ENCODE data around the gene PACS2.
"Not testable (repeated sequence)": the region's sequence is repeated elsewhere in the genome, so short reads cannot be mapped to it uniquely, and the experiment has no call there.

Gene PACS2

DNA sequence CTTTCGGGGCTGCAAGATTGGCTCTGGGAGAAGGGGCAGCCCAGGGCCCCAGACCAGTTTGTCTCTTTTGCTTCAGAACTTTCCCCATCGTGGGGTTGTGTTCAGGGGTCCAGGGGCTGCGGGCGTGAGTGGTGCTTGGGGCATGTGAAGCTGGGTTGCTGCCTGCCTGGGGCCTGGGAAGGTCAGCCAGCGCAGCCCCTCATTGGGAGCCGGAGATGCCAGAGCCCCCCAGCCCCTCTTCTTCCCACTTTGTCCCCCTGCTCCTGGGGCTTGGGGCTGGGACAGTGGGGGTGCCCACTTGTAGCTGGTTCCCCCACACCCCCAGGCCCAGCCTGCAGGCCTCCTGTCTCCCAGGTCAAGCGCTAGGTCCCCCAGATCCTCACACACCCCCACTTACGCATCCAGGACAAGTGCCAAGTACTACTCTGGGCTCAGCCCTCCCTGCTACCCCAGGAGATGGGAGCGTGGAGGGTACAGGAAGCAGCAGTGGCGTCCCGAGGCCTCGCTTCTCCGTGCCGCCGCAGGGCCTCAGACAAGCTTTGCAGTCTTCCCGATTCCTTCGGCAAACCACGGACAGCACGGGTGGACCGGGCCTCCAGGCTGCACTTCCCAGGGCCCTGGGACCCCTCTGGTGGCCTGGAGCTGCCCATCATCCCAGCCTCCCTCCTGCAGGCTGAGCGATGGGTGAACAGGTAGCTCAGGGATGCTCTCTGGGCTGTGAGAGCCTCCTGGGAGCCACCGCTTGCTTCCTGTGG, 41.5 kb downstream of the PACS2 start:
- H3K27ac ChIP-seq (ENCODE audit: low read depth, low read length) = no peak overlapping the region
- H3K9ac ChIP-seq (ENCODE audit: low read length in 5 of 5) = no peak overlapping the region
- no peaks in the 10 kb centered on the region for H3K9me3 ChIP-seq (ENCODE audit: control insufficient read depth in 5 of 5, low read length in 5 of 5)
- H3K4me1 ChIP-seq (ENCODE audit: control insufficient read depth in 5 of 5, insufficient read depth in 5 of 5, low read length in 5 of 5) = peaks cover 0 to 5% (median 4%) of the 10 kb centered on the region in 5 donors
- H3K4me3 ChIP-seq (ENCODE audit: low read depth in 1 of 5, low read length in 5 of 5) = no peak overlapping the region
- peaks cover 0 to 53% (median 43%) of the 10 kb centered on the region in 5 donors for H3K36me3 ChIP-seq (ENCODE audit: control insufficient read depth in 5 of 5, insufficient read depth in 5 of 5, low read length in 5 of 5)
- no peaks in the 10 kb centered on the region for H3K27me3 ChIP-seq (ENCODE audit: control insufficient read depth in 5 of 5, insufficient read depth in 4 of 5, low read length in 5 of 5)

DNA sequence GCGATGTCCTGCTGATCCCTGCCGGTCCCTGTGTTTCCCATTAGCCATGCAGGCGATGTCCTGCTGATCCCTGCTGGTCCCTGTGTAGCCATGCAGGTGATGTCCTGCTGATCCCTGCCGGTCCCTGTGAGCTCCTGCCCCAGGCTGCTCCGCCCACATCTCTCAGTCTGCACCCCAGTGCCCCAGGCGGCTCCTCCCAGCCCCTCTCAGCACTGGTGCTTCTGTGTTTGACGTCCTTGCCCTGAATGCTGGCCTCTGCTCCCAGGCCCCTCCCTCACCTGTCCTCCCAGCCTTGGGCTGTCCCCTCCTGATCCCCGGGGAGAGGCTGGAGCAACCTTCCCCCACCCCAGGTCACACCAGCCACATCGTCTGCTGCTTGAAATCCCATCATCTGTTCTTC, 42.4 kb downstream of the PACS2 start:
- H3K4me3 ChIP-seq (ENCODE audit: low read depth in 1 of 5, low read length in 5 of 5) = no peak overlapping the region
- peaks cover 0 to 56% (median 43%) of the 10 kb centered on the region in 5 donors for H3K36me3 ChIP-seq (ENCODE audit: control insufficient read depth in 5 of 5, insufficient read depth in 5 of 5, low read length in 5 of 5)
- H3K27ac ChIP-seq (ENCODE audit: low read depth, low read length) = no peak overlapping the region
- H3K9me3 ChIP-seq (ENCODE audit: control insufficient read depth in 5 of 5, low read length in 5 of 5) = no peaks in the 10 kb centered on the region
- peaks cover 0 to 3% (median 2%) of the 10 kb centered on the region in 5 donors for H3K4me1 ChIP-seq (ENCODE audit: control insufficient read depth in 5 of 5, insufficient read depth in 5 of 5, low read length in 5 of 5)
- no peak overlapping the region for H3K9ac ChIP-seq (ENCODE audit: low read length in 5 of 5)
- no peaks in the 10 kb centered on the region for H3K27me3 ChIP-seq (ENCODE audit: control insufficient read depth in 5 of 5, insufficient read depth in 4 of 5, low read length in 5 of 5)

DNA sequence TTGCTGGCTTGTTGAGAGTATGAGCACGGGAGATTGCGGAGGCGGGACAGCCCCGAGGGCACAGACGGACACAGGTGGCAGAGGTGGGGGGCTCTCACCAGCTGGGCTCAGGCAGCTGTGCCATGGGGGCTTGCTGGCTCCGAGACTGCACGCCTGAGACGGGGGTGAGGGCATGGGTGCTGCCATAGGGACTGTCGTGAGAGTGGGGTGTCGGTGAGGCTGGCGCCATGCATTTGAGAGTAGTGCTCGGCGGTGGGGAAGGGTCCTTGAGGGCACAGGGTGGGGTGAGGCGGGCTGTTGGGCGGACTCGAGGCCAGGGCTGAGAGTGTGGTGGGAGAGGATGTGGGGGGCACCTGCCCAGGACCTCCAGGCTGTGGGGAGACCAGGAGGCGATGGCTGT, 43.1 kb downstream of the PACS2 start:
- no peak overlapping the region for H3K27ac ChIP-seq (ENCODE audit: low read depth, low read length)
- no peaks in the 10 kb centered on the region for H3K27me3 ChIP-seq (ENCODE audit: control insufficient read depth in 5 of 5, insufficient read depth in 4 of 5, low read length in 5 of 5)
- no peak overlapping the region for H3K9ac ChIP-seq (ENCODE audit: low read length in 5 of 5)
- peaks cover 0 to 56% (median 43%) of the 10 kb centered on the region in 5 donors for H3K36me3 ChIP-seq (ENCODE audit: control insufficient read depth in 5 of 5, insufficient read depth in 5 of 5, low read length in 5 of 5)
- no peaks in the 10 kb centered on the region for H3K9me3 ChIP-seq (ENCODE audit: control insufficient read depth in 5 of 5, low read length in 5 of 5)
- H3K4me3 ChIP-seq (ENCODE audit: low read depth in 1 of 5, low read length in 5 of 5) = no peak overlapping the region
- H3K4me1 ChIP-seq (ENCODE audit: control insufficient read depth in 5 of 5, insufficient read depth in 5 of 5, low read length in 5 of 5) = no peaks in the 10 kb centered on the region

DNA sequence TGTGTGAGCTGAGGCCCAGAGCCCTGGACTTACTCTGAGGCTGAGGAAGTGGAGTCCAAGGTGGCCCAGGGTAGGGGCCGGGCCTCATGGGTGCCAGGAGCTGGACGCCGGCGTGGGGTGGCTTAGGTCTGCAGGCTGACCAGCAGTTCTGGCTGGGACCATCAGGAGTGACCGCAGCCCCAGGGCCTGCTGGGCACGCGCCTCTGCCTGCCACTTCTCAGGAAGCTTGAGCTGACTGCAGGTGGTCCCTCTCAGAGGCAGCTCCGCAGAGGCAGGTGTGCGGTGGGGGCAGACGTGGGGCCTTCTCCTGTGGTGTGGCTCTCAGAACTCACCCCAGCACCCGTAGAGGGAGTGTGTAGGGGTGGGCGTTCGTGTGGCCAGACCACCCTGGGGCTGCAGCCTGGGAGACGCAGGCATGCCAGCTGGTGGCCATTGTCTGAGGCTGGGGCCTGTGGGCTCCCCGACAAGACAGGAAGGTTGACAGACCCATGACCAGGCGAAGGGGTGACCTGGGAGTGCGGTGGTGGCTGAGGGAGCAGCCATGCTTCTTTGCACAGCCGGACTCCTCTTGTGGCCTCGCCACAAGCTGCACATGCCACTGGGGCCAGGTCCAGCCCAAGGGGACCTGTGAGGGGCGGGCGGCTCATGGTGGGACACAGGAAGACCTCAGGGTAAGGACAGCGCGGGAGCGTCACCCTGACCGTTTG, 43.7 kb downstream of the PACS2 start:
- no peaks in the 10 kb centered on the region for H3K9me3 ChIP-seq (ENCODE audit: control insufficient read depth in 5 of 5, low read length in 5 of 5)
- no peak overlapping the region for H3K9ac ChIP-seq (ENCODE audit: low read length in 5 of 5)
- no peaks in the 10 kb centered on the region for H3K27me3 ChIP-seq (ENCODE audit: control insufficient read depth in 5 of 5, insufficient read depth in 4 of 5, low read length in 5 of 5)
- peaks cover 0 to 56% (median 43%) of the 10 kb centered on the region in 5 donors for H3K36me3 ChIP-seq (ENCODE audit: control insufficient read depth in 5 of 5, insufficient read depth in 5 of 5, low read length in 5 of 5)
- H3K4me1 ChIP-seq (ENCODE audit: control insufficient read depth in 5 of 5, insufficient read depth in 5 of 5, low read length in 5 of 5) = no peaks in the 10 kb centered on the region
- H3K4me3 ChIP-seq (ENCODE audit: low read depth in 1 of 5, low read length in 5 of 5) = no peak overlapping the region
- no peak overlapping the region for H3K27ac ChIP-seq (ENCODE audit: low read depth, low read length)

DNA sequence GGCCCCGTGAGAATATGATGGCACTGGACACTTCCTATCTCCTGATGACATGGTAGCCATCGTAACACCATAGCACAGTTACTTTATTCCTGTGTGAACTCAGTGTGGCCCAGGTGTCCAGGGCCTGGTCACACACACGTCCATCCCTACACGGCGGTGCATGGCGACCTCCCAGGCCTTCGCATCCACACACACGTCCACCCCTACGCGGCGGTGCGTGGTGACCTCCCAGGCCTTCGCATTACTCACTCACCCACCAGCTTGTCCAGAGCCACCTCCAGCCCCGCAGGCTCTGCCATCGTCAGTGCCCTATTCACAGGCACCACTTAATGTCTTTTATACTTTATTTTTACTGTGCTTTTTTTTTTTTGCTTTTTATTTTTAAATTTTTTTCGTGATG, 44.4 kb downstream of the PACS2 start:
- Histone ChIP-seq H3K36me3 (ENCODE audit: control insufficient read depth in 5 of 5, insufficient read depth in 5 of 5, low read length in 5 of 5) (peaks cover 0 to 56% (median 43%) of the 10 kb centered on the region in 5 donors), H3K9me3 (ENCODE audit: control insufficient read depth in 5 of 5, low read length in 5 of 5) (no peaks in the 10 kb centered on the region)

DNA sequence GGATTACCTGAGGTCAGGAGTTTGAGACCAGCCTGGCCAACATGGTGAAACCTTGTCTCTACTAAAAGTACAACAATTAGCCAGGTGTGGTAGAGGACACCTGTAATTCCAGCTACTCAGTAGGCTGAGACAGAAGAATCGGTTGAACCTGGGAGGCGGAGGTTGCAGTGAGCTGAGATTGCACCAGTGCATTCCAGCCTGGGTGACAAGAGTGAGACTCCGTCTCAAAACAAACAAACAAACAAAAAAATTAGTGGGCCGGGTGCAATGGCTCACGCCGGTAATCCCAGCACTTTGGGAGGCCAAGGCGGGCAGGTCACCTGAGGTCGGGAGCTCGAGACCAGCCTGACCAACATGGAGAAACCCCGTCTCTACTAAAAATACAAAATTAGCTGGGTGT, 46.9 kb downstream of the PACS2 start:
- H3K9ac ChIP-seq (ENCODE audit: low read length in 5 of 5); H3K4me3 ChIP-seq (ENCODE audit: low read depth in 1 of 5, low read length in 5 of 5); H3K27ac ChIP-seq (ENCODE audit: low read depth, low read length); H3K9me3 ChIP-seq (ENCODE audit: control insufficient read depth in 5 of 5, low read length in 5 of 5); H3K27me3 ChIP-seq (ENCODE audit: control insufficient read depth in 5 of 5, insufficient read depth in 4 of 5, low read length in 5 of 5): not testable (repeated sequence)
- Histone ChIP-seq H3K4me1 (ENCODE audit: control insufficient read depth in 5 of 5, insufficient read depth in 5 of 5, low read length in 5 of 5) (peaks cover 0 to 11% (median 3%) of the 10 kb centered on the region in 5 donors), H3K36me3 (ENCODE audit: control insufficient read depth in 5 of 5, insufficient read depth in 5 of 5, low read length in 5 of 5) (peaks cover 0 to 35% (median 23%) of the 10 kb centered on the region in 5 donors)

More for the DNA sequence above, 44.4 kb downstream of the PACS2 start:
- H3K4me1 ChIP-seq (ENCODE audit: control insufficient read depth in 5 of 5, insufficient read depth in 5 of 5, low read length in 5 of 5) = peaks cover 0 to 3% (median 0%) of the 10 kb centered on the region in 5 donors
- H3K4me3 ChIP-seq (ENCODE audit: low read depth in 1 of 5, low read length in 5 of 5) = no peak overlapping the region
- no peak overlapping the region for H3K9ac ChIP-seq (ENCODE audit: low read length in 5 of 5)
- no peak overlapping the region for H3K27ac ChIP-seq (ENCODE audit: low read depth, low read length)
- H3K27me3 ChIP-seq (ENCODE audit: control insufficient read depth in 5 of 5, insufficient read depth in 4 of 5, low read length in 5 of 5) = no peaks in the 10 kb centered on the region

DNA sequence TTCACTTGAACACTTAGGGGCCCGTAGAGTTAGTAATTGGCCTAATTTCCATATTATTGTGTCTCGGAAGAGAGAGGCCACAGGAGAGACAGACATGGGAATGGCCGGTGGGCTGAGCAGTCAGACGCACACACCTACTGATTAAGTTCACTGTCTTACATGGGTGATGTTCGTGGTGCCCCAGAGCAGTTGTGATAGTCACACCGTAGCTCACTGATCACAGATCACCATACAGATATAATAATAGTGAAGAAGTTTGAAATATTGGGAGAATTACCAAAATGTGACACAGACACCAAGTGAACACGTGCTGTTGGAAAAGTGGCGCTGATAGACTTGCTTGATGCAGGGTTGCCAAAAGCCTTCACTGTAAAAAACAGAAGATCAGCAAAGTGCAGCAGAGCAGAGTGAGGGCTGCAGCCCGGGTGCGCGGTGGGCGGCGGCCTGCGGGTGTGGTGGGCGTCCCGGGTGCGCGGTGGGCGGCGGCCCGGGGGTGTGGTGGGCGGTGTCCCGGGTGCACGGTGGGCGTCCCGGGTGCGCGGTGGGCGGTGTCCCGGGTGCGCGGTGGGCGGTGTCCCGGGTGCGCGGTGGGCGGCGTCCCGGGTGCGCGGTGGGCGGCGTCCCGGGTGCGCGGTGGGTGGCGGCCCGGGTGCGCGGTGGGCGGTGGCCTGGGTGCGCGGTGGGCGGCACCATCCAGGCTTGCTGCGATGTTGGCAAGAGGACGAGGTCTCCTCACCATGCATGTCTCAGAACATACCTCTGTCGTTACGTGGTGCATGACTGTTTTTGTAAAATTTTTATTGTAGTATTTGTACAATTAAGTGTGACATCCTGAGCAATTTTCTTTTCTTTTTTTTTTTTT, 49.5 kb downstream of the PACS2 start:
- H3K4me3 ChIP-seq (ENCODE audit: low read depth in 1 of 5, low read length in 5 of 5) = no peak overlapping the region

DNA sequence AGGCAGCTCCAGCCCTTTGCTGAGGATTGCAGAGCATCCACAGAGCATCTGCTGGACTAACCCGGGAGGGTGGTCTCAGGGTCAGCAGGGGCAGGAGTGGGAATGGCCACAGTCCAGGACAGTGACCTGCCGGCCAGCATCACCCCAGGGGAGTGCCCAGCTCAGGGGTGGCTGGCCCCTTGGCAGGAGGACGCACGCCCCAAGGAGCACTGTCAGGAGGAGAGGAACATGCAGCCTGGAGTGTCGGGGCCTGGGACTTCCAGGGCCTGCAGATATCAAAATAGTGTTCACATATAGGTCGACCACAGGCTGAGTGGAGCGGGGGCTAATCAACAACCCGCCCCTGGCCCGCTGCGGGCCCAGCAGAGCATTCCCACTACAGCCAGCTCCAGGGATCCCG, 50.6 kb downstream of the PACS2 start:
- Histone ChIP-seq H3K4me3 (ENCODE audit: low read depth in 1 of 5, low read length in 5 of 5) (no peak overlapping the region), H3K9me3 (ENCODE audit: control insufficient read depth in 5 of 5, low read length in 5 of 5) (no peaks in the 10 kb centered on the region), H3K9ac (ENCODE audit: low read length in 5 of 5) (no peak overlapping the region), H3K27ac (ENCODE audit: low read depth, low read length) (no peak overlapping the region), H3K4me1 (ENCODE audit: control insufficient read depth in 5 of 5, insufficient read depth in 5 of 5, low read length in 5 of 5) (peaks cover 0 to 11% (median 3%) of the 10 kb centered on the region in 5 donors), H3K36me3 (ENCODE audit: control insufficient read depth in 5 of 5, insufficient read depth in 5 of 5, low read length in 5 of 5) (peaks cover 0 to 42% (median 35%) of the 10 kb centered on the region in 5 donors), H3K27me3 (ENCODE audit: control insufficient read depth in 5 of 5, insufficient read depth in 4 of 5, low read length in 5 of 5) (no peaks in the 10 kb centered on the region)

More for the DNA sequence above, 49.5 kb downstream of the PACS2 start:
- Histone ChIP-seq H3K9me3 (ENCODE audit: control insufficient read depth in 5 of 5, low read length in 5 of 5) (no peaks in the 10 kb centered on the region), H3K27me3 (ENCODE audit: control insufficient read depth in 5 of 5, insufficient read depth in 4 of 5, low read length in 5 of 5) (no peaks in the 10 kb centered on the region), H3K4me1 (ENCODE audit: control insufficient read depth in 5 of 5, insufficient read depth in 5 of 5, low read length in 5 of 5) (peaks cover 0 to 11% (median 3%) of the 10 kb centered on the region in 5 donors), H3K36me3 (ENCODE audit: control insufficient read depth in 5 of 5, insufficient read depth in 5 of 5, low read length in 5 of 5) (peaks cover 0 to 33% (median 28%) of the 10 kb centered on the region in 5 donors), H3K27ac (ENCODE audit: low read depth, low read length) (no peak overlapping the region), H3K9ac (ENCODE audit: low read length in 5 of 5) (no peak overlapping the region)

DNA sequence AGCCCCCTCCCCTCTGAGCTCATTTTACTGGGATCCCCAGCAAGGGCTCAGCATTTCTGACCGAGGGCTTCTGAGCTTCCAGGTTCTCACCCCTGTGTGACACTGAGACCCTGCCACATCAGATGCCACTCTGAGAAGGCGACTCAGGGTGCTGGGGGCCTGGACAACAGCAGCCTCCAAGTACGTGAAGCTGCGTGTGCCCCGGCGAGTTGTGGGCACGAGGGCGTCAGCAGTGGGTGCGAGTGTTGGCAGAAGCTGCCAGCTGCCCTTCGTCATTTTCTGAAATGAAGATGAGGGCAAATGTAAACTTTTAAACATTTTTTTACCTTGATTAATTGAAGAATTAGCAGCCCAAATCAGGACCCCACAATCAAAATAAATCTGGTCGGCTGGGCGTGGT, 51.1 kb downstream of the PACS2 start:
- Histone ChIP-seq H3K9me3 (ENCODE audit: control insufficient read depth in 5 of 5, low read length in 5 of 5) (no peaks in the 10 kb centered on the region), H3K9ac (ENCODE audit: low read length in 5 of 5) (no peak overlapping the region), H3K4me1 (ENCODE audit: control insufficient read depth in 5 of 5, insufficient read depth in 5 of 5, low read length in 5 of 5) (peaks cover 0 to 12% (median 3%) of the 10 kb centered on the region in 5 donors), H3K36me3 (ENCODE audit: control insufficient read depth in 5 of 5, insufficient read depth in 5 of 5, low read length in 5 of 5) (peaks cover 0 to 39% (median 33%) of the 10 kb centered on the region in 5 donors), H3K27ac (ENCODE audit: low read depth, low read length) (no peak overlapping the region), H3K4me3 (ENCODE audit: low read depth in 1 of 5, low read length in 5 of 5) (no peak overlapping the region), H3K27me3 (ENCODE audit: control insufficient read depth in 5 of 5, insufficient read depth in 4 of 5, low read length in 5 of 5) (no peaks in the 10 kb centered on the region)
